WERI-Rb-1 (cell line): ENCODE measurements around the gene DYNLRB1.
"Not testable (repeated sequence)": the region's sequence is repeated elsewhere in the genome, so short reads cannot be mapped to it uniquely, and the experiment has no call there.

Source experiments
- DNase-seq: peaks from one replicate; pipeline ENCODE4 v3.0.0-alpha.2; 2020
- H3K27ac ChIP-seq: fragments of 250-450 bp; sonication (Bioruptor Pico); 2 replicates; pipeline ENCODE4 v1.5.1; 2020; ENCODE audit warnings: mild to moderate bottlenecking, moderate library complexity
- H3K27me3 ChIP-seq: fragments of 250-450 bp; sonication (Bioruptor Pico); 2 replicates; pipeline ENCODE4 v1.5.1; 2021; ENCODE audit warnings: mild to moderate bottlenecking, low read depth, moderate library complexity; ENCODE audit not compliant: insufficient read depth, severe bottlenecking
- H3K36me3 ChIP-seq: fragments of 250-450 bp; sonication (Bioruptor Pico); 2 replicates; pipeline ENCODE4 v1.5.1; 2020; ENCODE audit warnings: mild to moderate bottlenecking, moderate library complexity
- H3K4me3 ChIP-seq: 2 replicates; pipeline ENCODE4 v1.5.1; 2011; ENCODE audit warnings: low read depth, mild to moderate bottlenecking, control low read depth, low read length
- H3K9me3 ChIP-seq: fragments of 250-450 bp; sonication (Bioruptor Pico); 2 replicates; pipeline ENCODE4 v1.5.1; 2021; ENCODE audit warnings: mild to moderate bottlenecking, moderate library complexity; ENCODE audit not compliant: severe bottlenecking
- TF ChIP-seq, protein P1 (sequence below): IDR thresholded peaks from 2 replicates; pipeline ENCODE4 v1.5.1; 2011; ENCODE audit warnings: low read depth, mild to moderate bottlenecking, control low read depth, inconsistent platforms, low read length

Gene DYNLRB1

GRCh38 chr20:34493646-34494045 lies 22.6 kb upstream of the DYNLRB1 start:
- TF ChIP-seq, protein P1, sequence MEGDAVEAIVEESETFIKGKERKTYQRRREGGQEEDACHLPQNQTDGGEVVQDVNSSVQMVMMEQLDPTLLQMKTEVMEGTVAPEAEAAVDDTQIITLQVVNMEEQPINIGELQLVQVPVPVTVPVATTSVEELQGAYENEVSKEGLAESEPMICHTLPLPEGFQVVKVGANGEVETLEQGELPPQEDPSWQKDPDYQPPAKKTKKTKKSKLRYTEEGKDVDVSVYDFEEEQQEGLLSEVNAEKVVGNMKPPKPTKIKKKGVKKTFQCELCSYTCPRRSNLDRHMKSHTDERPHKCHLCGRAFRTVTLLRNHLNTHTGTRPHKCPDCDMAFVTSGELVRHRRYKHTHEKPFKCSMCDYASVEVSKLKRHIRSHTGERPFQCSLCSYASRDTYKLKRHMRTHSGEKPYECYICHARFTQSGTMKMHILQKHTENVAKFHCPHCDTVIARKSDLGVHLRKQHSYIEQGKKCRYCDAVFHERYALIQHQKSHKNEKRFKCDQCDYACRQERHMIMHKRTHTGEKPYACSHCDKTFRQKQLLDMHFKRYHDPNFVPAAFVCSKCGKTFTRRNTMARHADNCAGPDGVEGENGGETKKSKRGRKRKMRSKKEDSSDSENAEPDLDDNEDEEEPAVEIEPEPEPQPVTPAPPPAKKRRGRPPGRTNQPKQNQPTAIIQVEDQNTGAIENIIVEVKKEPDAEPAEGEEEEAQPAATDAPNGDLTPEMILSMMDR = no peak
- DNase-seq = no peak
- H3K36me3 ChIP-seq = peaks cover 72% of the 10 kb centered on the region
- H3K27me3 ChIP-seq = no peaks in the 10 kb centered on the region
- no peak overlapping the region for H3K27ac ChIP-seq
- H3K4me3 ChIP-seq = no peak overlapping the region
- H3K9me3 ChIP-seq = no peaks in the 10 kb centered on the region

DNA sequence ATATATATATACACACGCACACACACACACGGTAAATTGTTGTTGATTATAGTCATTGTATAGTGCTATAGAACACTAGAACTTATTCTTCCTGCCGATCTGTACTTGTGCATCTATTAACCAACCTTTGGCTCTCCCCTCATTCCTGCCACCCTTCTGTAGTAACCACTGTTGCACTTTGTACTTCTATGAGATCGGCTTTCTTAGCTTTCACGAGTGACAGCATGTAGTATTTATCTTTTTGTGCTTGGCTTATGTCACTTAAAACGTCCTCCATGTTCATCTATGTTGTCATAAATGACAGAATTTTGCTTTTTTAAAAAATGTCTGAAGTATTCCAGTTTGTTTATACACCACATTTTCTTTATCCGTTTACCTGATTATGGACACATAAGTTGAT lies 20.9 kb upstream of the DYNLRB1 start:
- no peak overlapping the region for H3K4me3 ChIP-seq
- H3K27ac ChIP-seq = no peak overlapping the region
- peaks cover 56% of the 10 kb centered on the region for H3K36me3 ChIP-seq
- TF ChIP-seq, protein P1 = no peak
- DNase-seq = no peak
- H3K27me3 ChIP-seq = no peaks in the 10 kb centered on the region
- H3K9me3 ChIP-seq = no peaks in the 10 kb centered on the region

- H3K27me3 ChIP-seq = no peaks in the 10 kb centered on the region
- no peak overlapping the region for H3K27ac ChIP-seq
- DNase-seq = no peak
- H3K36me3 ChIP-seq = peaks cover 56% of the 10 kb centered on the region
- TF ChIP-seq, protein P1 = no peak
- H3K9me3 ChIP-seq = no peaks in the 10 kb centered on the region
- H3K4me3 ChIP-seq = no peak overlapping the region
Measured at GRCh38 chr20:34495916-34496315, 20.3 kb upstream of the DYNLRB1 start.

DNA sequence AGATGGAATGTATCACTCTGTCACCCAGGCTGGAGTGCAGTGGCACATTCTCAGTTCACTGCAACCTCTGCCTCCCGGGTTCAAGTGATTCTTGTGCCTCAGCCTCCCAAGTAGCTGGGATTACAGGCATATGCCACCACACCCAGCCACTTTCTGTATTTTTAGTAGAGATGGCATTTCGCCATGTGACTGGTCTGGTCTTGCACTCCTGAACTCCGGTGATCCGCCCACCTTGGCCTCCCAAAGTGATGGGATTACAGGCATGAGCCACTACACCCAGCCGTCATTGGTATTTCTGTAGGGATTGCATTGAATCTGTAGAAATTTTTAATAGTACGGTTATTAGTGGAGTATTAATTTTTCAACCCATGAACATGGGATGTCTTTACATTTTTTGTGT lies 18.6 kb upstream of the DYNLRB1 start:
- H3K9me3 ChIP-seq, DNase-seq: not testable (repeated sequence)
- H3K36me3 ChIP-seq = peaks cover 48% of the 10 kb centered on the region

DNA sequence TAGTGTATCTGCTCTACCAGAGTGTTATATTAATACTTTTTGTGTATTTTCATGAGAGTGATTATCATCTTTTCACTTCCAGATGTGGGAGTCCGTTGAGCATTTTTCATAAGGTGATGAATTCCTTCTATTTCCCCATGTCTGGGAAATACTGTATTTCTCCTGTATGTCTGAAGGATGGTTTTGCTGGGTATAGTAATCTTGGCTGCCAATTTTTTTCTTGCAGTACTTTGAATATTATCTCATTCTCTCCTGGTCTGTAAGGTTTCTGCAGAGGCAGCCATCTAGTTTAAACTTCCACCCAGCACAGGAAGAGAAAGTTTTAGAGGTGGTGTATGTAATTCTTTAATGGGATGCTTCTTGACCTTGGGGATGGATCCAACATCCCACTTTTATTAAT lies 15.4 kb upstream of the DYNLRB1 start:
- TF ChIP-seq, protein P1 = no peak
- H3K27me3 ChIP-seq = no peaks in the 10 kb centered on the region
- no peak overlapping the region for H3K4me3 ChIP-seq
- H3K27ac ChIP-seq = no peak overlapping the region
- H3K36me3 ChIP-seq = peaks cover 47% of the 10 kb centered on the region
- no peak for DNase-seq
- no peaks in the 10 kb centered on the region for H3K9me3 ChIP-seq

More for the DNA sequence above, 18.6 kb upstream of the DYNLRB1 start:
- H3K27ac ChIP-seq, H3K4me3 ChIP-seq, H3K27me3 ChIP-seq: not testable (repeated sequence)

GRCh38 chr20:34506480-34506879 lies 9.7 kb upstream of the DYNLRB1 start:
- H3K27me3 ChIP-seq = no peaks in the 10 kb centered on the region
- H3K9me3 ChIP-seq = no peaks in the 10 kb centered on the region
- H3K4me3 ChIP-seq = no peak overlapping the region
- TF ChIP-seq, protein P1 = no peak
- no peak for DNase-seq
- peaks cover 47% of the 10 kb centered on the region for H3K36me3 ChIP-seq
- no peak overlapping the region for H3K27ac ChIP-seq
